GM10266 (cell line): ENCODE measurements around the gene PALM.

Experiments used
- DNase-seq: peaks from one replicate; pipeline ENCODE4 v3.0.0; 2012; ENCODE audit errors: extremely low spot score
- CTCF ChIP-seq: IDR thresholded peaks from 2 replicates; pipeline ENCODE4 v1.5.1; 2012; ENCODE audit warnings: mild to moderate bottlenecking, low read depth; ENCODE audit not compliant: control insufficient read depth, insufficient read depth; ENCODE audit errors: missing control alignments

Gene PALM

DNA sequence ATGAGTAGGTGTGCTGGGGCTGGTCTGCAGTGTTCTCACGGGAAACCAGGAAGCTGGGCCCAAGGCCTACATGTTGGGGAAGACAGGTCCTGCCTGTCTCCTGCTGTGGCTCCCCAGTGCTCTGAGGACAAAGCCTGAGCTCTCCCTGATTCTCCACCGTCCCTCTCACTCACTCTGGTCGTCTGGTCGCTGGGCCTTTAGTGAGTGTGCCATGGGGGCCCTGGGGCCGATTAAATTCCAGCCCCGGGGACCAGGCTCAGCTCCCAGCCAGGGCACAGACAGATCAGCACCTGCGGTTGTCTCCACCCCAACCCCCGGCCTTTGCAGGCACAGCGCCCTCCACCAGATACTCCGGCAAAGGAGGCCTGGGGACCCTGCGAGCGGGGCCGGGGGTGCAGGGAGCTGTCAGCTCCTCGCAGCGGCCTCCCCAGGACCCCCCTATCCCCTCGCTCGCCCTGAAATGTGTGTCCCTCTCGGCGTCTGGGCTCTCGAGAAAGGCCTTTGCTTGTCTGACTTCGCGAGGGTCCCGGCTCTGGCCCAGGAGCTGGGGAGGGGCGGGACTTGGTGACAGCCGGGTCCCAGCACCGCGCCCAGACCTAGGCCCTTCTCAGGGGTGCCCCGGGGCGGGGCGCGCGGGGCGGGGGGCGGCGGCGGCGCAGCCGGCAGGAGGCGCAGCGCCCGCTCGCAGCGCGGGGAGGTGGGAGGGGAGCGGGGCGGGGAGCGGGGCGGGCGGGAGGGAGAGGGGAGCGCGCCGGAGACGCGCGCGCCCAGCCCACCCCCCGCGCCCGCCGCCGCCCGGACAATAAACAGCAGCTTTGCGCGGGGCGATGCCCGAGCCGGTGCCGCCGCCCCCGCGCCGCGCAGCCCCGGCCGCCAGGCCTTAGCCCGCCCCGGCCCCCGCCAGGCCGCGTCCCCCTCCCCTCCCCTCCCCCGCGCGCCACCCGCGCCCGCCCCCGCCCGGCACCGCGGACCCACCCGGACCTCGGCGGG lies at the start of gene PALM:
TSS of gene PALM (plus strand) at position 782 of the 990 bp plus-strand sequence. CDS start 212 bp downstream, outside the sequence.
- TF ChIP-seq CTCF, result no peak
- no peak for DNase-seq

DNA sequence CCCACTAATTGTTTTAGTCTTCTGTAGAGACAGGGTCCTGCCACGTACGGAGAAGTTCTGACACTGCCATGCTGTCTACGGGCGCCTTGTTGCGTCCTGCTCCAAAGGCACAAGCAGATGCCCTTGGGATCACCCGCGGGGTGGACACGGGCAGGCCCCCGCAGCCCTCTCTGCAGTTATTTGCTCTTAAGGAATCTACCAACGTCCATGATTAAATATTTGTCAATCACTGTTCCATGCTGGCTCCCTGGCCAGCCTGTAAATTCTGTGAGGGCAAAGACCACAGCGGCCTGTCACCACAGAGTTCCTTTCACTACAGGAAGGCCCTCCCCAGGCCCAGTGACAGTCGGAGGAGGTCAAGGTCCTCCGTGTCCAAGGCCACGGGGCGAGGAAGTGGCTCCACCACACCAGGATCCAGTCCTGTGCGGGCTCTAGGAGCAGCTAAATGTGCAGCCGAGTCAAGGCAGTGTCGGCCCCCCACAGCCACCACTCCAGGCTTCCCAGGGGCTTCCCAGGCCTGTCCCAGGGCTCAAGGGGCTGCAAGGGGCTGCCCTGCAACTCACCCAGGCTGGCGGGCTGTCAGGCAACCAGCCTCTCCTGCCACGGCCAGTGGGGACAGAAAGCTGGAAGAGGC lies 47.8 kb upstream of the PALM start:
- no peak for DNase-seq

DNA sequence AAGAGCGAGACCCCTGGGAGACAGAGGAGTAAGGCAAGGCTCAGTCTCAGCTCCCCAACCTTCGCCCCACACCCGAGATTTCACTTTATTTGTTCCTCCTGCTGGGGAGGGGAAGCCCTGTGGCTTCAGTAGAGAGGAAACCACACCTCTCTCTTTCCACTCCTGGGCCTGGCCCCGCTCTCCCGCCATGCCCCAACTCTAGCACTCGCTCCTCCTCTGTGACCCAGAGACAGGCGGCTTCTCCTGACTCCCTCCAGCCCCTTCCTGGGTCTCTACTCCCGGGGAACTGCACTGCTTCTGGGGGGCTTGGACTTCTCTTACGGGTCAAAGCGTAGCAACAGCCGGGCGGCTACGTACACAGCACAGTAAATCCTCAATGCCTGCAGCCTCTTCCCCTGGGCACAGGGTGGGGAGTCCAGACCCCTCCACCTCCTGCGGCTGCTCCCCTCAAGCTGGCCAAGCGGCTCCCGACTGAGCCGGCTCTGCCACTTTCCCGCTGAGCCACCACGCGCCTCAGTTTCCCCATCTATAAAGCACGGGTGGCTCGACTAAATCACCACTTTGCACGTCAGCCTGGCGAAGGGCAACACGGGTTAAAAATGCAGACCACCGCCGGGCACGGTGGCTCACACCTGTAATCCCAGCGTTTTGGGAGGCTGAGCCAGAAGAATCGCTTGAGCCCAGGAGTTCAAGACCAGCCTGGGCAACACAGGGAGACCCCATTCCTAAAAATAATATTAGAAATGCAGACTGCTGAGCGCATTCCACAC lies 47.1 kb upstream of the PALM start:
- no peak for TF ChIP-seq CTCF
- peak; percentile 91 for DNase-seq

More for the DNA sequence above, 47.8 kb upstream of the PALM start:
- TF ChIP-seq CTCF, result no peak

DNA sequence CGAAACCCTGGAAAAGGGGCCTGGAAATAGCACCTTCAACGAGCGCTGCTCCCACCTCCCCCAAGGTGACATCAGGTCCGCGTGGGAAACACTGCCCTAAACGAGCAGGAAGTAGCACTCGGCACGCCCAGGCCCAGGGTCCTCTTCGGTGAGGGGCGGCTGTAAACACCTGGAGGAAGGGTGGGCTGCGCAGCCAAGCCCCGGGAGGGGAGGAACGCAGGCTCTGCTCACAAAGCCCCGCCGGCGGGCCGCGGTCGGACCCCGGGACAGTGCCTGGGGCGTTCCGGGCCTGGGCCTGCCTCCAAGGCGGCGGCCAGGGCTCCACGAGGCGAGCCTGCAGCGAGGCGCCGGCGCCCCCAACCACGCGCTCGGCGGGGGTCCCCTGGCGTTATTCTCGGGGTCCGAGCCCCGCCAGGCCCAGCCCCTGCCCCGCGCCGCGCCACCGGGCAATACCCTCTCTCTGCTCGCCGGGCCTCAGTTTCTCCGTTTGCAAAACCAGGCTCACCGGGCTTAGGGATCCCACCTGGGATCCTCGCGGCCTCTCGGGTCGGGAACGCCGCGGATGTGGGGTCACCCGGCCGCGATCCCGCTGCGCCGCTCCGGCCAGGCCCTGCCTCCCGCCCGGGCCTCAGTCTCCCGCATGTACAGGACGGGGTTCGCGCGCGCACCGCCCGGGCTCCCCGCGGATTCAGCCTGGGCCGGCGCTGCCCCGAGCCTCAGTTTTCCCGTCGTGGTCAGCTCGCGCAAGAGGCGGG lies 46.4 kb upstream of the PALM start:
- peak; percentile 87 for DNase-seq
- TF ChIP-seq CTCF, result no peak

GRCh38 chr19:662962-663681 lies 45.6 kb upstream of the PALM start, which contains the start of gene RNF126:
Gene RNF126, minus strand, starts transcription at chr19:663214. Its CDS starts 93 bp downstream, at chr19:663121.
- DNase-seq, result peak; percentile 99
- TF ChIP-seq CTCF, result no peak

GRCh38 chr19:663682-664117 lies 45.0 kb upstream of the PALM start:
- DNase-seq, result no peak
- TF ChIP-seq CTCF, result no peak
